RKO (cell line): ENCODE data around the gene GALR2.

Source experiments
- DNase-seq: peaks from one replicate; pipeline ENCODE4 v3.0.0-alpha.2; 2016; ENCODE audit warnings: low spot score

Gene GALR2

DNA sequence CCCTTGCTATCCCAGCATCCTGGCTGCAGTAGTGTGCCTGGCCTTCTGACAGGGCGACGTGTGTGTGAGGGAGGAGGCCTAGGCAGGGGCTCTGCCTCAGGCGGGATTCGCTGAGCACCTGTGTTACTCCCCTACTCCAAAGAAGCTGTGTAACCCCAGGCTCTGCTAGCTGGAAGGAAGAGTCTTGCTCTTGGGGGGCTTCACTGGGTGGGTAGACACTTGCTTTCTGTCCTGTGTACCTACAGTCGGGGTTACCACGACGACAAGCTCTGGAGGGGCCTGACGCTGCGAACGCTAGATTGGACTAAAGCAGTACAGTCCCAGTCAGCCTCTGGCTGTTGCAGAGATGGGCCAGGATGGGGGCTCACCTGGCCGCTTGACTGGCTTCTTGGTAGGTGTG, 19.5 kb downstream of the GALR2 start:
- DNase-seq: no peak

DNA sequence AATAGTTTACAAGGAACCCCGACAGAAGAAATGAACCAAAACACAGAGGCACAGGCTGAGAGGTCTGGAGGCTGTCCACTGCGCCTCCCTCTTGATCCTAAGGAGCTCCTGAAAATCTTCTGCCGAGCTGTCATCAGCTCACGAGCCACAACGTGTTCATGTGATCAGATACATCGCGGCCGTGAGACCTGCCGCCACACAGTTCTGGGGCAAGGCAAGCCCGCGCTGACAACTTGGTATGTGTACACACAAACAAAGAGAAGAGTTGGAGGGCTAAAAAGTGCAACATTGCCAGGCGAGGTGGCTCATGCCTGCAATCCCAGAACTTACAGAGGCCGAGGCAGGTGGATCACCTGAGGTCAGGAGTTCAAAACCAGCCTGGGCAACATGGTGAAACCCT, 21.4 kb downstream of the GALR2 start:
- no peak for DNase-seq

DNA sequence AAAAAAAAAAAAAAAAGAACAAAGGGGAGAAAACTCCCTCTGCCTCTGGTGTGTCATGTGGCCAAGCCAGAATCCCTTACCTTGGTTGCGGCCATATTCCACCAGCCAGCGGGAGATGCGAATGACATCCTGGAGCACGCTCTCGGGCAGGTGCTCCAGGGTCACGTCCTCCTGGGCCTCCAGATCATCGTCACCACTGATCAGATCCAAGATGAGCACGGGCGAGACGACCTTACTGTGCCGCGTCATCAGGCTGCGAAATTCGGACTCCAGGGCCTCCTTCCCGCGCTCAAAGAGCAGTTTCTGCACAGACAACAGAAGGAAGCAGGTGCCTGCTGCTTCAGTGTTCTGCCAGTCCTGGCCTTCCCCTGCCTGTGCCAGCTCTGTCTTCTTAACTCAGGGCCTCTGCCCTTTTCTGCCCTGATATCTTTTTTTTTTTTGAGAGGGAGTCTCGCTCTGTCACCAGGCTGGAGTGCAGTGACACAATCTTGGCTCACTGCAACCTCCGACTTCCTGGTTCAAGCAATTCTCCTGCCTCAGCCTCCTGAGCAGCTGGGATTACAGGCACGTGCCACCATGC, 23.2 kb downstream of the GALR2 start:
- no peak for DNase-seq

DNA sequence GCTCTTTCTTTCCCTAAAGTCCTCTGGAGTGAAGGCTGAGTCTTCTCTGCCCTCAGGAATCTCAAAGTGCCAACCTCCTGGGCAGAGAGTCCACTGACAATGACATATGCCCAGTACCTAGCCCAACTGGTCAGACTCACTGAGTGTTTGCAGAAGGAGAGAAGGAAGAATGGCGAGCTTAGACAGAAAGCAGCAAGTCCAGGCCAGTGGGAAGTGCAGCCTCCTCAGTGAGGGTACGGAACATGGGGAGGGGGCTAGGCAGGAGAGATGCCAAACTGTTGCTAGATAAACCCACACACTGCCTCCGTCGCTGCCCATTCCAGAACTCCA, 28.3 kb downstream of the GALR2 start:
- peak; percentile 40 for DNase-seq

DNA sequence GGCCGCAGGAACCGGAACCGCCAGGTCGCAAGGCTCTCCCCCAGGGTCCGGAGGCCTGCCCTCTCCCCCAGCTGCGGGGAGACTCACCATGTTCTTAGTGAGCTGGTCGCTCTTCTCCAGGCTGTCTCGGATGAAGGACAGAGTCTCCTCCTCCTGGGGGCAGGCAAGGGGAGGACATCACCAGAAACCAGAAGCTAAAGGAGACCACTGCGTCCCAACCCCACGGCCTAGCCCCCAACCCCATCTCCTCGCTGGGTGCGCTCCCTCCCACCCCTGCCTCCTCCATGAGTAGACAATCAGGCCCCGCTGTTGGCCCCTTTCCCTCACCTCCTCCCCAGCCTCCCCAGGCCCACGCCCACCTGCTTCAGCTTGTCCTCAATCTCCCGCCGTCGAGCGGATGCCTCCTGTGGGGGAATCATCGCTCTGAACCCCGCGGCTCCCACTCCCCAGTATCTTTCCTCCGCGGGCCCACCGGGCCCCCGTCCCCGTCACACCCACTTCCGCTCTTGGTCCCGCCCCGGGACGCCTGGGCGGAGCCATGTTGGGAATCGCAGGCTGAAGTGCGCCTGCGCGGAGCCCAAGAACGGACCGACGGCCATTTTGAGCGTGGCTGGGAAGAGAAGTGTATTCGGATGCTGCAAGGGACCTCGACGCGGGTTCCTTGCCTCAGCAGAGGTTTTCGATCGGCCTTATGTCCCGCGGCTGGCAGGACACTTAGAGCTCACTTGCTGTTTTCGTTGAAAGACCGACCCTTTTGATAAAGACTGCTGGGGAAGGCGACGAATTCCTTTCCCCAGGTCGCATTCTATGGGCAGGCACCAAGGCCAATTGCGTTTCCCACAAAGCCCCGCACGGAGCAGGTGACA, 28.9 kb downstream of the GALR2 start, which contains the start of gene EXOC7:
TSS of gene EXOC7 (minus strand) at position 514 of the 866 bp plus-strand sequence. CDS start at position 419, 95 bp downstream.
- DNase-seq: peak; percentile 93

DNA sequence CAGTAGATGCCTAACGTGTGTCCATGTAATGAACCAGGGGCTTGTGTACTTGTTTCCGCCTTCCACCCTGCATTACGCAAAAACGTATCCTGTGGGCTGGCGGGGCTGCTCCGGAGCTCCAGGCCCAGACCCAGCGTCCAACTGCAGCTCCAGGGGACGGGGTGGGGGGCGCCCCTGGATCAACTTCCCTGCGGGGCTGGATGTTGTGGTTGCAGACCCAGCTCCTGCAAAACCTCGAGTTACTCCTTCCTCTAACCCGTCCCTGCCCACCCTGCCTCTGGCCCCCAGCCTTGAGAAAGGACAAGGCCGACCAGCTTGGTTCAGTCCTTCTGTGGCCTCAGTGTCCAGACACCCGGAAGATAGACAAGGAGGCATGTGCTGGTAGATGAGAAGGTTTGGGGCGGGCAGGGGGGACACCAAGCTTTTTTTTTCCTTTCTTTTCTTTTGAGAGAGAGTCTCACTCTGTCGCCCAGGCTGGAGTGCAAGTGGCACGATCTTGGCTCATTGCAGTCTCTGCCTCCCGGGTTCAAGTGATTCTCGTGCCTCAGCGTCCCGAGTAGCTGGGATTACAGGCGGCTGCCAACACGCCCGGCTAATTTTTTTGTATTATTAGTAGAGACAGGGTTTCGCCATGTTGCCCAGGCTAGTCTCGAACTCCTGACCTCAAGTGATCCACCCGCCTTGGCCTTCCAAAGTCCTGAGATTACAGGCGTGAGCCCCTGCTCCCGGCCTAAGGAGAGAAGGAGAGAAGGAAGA, 29.7 kb downstream of the GALR2 start:
- peak; percentile 25 for DNase-seq

DNA sequence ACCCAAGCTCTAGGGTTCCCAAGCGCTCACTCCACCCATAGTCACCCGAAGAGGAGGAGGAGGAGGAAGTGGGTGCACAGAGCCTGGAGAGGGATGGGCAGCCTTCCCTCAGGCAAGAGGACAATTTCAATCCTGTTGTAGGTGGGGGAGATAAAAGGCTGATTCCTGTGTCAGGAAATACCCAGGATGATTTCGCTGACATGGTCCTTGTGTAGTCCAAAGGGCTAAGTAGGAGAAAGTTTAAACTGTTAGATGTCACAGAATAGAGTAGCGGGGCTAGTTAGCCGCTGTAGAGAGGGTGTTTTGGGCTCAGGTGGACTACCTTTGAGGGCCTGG, 30.3 kb downstream of the GALR2 start:
- DNase-seq: no peak

DNA sequence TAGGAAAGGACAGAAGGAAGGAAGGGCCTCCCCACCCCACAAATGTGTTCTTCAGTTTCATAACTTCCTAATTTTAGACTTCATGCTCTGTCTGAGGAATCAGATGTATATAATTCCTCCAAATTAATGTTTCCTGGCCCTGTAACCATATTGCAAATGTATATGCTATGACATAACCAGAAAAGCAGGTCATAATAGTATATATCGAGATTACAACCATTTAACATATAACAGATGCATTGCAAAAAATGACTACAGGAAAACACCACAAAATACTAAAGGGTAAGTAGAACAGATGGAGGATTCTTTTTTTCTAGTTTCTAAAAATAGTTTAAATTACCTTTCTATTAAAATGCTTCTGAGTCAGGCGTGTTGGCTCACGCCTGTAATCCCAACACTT, 32.1 kb downstream of the GALR2 start:
- DNase-seq: no peak

DNA sequence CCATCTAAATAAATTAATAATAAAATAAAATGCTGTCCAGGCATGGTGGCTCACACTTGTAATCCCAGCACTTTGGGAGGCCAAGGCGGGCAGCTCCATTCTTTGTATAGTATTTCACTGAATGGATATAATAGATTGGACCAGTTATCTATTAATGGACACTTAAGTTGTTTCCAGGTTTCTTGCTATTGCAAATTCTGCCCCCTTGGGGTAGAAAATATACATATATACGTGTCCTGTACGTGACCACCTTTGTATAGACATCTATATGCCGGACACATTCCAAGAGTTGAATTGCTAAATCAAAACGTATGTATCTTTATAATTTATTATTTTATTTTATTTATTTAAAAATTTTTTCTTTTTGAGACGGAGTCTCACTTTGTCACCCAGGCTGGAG, 32.9 kb downstream of the GALR2 start:
- peak; percentile 28 for DNase-seq

DNA sequence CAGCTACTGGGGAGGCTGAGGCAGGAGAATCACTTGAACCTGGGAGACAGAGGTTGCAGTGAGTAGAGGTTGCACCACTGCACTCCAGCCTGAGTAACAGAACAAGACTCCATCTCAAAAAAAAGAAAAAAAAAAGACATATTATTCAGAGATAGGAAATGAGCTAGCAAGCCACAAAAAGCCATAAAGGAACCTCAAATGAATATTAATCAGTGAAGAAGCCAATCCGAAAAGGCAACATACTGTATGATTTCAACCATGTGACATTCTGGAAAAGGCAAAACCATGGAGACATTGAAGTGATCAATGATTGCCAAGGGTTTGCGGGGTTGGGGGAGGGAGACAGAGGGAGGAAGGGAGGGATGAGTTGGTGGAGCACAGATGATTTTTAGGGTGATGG, 37.4 kb downstream of the GALR2 start:
- DNase-seq: no peak

DNA sequence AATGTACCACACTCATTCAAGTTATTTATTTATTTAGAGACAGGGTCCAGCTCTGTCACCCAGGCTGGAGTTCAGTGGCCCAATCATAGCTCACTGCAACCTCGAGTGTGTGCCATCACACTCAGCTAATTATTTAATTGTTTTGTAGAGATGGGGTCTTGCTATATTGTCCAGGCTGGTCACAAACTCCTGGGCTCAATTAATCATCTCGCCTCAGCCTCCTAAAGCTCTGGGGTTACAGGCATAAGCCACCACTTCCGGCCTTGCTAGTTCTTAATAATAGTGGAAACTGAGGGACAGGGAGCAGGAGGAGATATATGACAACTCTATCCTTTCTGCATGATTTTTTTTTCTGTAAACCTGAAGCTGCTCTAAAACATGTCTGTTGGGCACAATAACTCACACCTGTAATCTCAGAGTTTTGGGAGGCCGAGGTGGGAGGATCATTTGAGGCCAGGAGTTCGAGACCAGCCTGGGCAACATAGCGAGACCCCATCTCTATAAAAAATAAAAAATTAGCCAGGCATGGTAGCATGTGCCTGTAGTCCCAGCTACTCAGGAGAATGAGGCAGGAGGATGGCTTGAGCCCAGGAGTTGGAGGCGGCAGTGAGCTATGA, 40.7 kb downstream of the GALR2 start:
- no peak for DNase-seq

DNA sequence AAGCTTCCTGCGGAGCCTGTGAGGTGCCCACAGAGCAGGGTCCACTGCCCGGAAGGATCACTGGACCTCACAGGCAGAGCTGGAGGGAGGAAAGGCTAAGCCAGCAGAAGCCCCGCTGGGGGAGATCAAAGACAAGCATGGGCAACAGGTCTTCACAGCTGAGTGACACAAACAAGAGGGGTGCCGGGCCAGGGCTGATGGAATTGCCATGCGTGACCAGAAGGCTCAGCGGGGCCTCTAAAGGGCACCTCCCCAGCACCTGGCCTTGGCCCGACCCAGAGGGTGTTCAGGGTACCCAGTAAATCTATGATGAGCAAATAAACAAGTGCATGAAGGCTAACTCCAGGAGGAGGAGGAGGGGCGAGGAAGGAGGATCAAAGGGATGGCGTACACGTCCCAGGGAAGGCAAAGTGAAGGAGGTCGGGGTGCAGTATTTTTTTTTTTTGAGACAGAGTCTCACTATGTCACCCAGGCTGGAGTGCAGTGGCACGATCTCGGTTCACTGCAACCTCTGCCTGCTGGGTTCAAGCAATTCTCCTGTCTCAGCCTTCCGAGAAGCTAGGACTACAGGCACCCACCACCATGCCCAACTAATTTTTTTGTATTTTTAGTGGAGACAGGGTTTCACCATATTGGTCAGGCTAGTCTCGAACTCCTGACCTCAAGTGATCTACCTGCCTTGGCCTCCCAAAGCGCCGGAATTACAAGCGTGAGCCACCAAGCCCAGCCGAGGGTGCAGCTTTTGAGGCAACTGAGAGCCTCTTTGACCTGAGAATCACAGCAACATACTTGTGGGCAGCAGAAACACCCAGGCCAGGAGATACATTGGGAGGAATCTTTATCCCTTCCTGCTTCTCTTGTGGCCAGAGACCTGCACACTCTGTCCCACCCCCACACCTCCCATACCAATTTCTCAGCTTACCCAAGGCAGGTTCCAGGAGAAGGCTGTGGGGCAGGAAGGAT, 45.1 kb downstream of the GALR2 start:
- DNase-seq: no peak

DNA sequence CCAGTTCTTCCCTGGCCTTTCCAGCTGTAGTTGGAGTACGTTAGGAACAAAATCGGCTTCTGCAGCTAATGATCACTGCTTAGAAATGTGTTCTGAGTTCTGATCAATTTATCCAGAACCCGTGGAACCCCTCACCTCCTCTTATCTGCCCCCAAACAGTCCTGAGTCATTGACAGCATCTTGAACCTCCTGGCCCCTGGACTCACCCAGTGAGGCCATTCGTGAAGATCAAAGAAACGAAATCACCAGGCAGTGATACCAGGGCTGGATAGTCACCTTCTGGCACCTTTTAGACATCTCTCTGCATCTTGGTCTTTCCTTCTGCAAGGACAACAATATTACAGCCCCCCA, 46.1 kb downstream of the GALR2 start:
- no peak for DNase-seq

DNA sequence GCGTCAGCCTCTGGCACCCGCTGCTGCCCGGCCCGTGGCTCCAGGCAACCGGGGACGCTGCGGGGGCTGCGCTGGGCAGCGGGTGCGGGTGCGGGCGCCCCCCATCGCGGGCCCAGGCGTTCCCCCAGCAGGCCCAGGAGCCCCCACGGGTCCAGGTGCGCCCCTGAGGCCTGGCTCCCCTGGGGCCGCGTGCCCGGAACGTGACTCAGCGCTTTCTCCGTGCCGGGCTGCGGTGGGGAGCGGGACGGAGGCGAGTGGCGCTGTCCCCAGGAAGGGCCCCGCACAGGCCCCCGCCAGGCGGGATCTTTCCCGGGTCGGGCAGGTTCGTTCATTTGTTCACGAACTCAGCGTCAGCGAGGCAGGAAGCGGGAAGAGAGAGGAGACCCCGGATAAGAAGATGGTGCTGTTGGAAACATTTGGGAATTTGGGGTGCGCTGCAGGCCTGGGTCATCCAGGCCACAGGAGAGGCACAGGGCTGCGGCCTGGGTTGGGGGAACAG, 47.4 kb downstream of the GALR2 start:
- no peak for DNase-seq

DNA sequence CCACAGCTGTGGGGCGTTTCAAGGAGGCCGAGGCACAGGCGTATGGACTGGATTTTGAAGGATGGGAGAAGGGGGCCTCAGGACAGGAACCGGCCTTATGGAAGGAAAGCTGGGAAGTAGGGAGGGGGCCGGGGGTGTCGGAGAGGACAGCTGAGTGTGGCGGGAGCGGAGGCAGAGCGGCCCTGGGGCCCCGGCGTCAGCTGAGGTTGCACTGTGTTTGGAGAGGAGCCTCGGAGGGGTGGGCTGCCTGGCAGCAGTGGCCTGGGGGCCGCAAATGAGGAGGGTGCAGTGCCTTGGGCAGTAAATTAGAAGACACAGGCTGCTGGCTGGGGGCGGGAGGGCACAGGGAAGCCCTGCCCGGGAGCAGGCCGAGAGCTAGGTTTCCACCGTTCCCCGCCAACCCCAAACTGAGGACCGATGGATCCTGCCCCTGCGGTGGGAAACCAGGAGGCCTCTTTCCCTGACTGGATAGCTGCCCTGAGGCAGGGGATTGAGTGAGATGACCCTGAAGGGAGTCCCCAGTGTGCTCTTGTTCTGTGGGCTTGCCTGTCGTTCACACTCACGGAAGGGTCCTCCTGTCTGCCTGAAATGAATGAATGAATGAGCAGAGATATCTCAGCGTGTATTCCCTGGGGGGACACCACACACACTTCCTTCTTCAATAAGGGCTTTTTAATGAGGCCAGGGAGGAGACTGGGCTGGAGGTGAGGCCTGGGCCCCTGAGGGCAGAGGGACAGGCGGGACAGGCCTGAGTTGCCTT, 48.0 kb downstream of the GALR2 start:
- DNase-seq: no peak

DNA sequence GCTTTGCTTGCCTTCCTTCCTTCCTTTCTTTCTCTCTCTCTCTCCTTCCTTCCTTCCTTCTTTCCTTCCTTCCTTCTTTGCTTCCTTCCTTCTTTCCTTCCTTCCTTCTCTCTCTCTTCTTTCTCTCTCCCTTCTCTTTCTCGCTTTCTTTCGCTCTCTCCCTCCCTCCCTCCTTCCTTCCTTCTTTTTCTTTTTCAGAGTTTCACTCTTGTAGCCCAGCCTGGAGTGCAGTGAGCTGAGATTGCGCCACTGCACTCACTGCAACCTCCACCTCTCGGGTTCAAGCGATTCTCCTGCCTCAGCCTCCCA, 48.6 kb downstream of the GALR2 start:
- no peak for DNase-seq

DNA sequence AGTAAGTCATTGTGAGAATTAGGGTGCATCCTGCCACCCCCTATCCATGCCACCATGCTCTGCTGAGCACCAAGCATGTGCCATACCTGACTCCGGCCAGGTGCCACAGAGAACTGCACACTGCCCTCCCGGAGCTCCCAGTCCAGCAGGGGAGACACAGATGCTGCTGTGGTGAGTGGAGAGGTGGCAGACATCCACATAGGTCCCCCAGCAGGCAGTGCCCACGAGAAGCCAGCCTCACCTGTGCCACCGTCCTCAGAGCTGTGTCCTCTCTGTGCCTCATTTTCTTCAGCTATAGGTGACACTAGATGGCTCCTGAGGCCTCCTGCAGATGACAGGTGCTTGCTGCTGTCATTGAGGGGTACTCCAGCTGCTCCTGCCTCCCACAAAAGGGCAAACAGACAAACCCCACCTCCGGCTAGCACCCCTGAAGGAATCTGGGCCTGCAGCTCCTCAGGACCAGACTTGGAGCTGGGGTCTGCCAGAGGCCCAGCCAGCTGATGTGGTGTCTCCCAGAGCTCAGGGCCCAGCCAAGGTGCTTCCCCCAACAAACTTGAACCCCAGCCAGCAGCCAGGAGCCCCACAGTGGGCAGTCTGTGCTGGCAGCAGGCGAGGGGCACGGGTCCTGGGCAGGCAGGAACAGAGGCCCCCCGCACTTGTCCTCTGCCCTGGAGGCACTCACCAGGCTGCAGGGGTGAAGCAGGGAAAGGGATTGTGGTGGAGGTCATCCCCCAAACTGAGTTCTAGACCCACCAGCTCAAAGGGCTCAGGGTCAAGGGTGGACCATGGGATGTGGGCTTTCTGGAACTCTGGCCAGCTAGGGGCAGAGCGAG, 49.4 kb downstream of the GALR2 start:
- no peak for DNase-seq

DNA sequence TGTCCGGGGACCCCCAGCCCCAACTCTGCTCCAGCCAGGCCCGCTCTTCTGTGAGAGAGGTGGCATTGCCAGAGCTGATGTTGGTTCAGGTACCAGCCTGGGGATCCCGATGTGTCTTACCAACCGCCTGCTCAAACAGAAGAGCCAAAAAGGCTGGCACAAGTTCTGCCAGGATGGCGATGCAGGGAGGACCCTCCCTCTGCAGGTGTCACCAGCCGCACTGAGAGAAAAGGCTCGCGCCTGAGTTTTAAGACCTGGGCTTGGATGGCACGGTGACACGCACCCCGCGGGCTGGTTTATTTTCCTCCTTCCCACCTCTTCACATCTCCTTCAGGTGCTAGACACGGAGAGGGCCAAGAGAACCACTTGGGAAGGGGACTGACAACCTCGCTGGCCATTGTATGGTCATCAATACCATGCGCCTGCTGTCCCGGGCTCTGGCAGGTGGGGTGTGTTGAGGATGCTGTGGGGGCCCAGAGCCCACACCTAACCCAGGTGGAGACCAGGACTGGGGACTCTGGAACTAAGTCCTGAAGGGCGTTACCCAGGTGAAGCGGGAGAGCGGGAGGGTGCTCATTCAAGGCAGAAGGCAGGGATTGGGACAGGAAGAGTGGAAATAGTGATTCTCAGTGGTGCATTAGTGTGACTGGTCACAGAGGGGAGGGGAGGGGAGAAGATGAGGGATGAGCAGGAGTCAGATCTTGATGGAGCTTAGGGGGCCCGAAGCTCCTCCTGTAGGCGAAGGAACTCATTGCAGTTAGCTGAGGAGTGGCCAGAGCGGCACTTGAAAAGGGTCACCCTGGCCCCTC, 50.2 kb downstream of the GALR2 start:
- DNase-seq: peak; percentile 31

DNA sequence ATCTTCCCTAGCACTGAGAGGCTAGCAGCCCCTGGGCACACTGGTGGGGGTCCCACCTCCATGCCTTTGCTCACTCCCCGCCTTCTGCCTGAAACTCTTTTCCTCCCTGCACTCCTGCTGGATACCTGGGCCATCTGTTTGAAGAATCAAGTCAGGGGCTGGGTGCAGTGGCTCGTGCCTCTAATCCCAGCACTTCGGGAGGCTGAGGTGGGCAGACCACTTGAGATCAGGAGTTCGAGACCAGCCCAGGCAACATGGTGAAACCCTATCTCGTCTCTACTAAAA, 50.8 kb downstream of the GALR2 start:
- DNase-seq: no peak
